ENCODE results near the gene SLC30A3. TPM values are rescaled to one million over a fixed set of nuclear protein-coding genes. Genes with fewer than 3 reads are reported as not detected.
"Not testable (repeated sequence)": the region's sequence is repeated elsewhere in the genome, so short reads cannot be mapped to it uniquely, and the experiment has no call there.

SLC30A3 gene
- total RNA-seq, 4 donors from 2014 or later, result 0.35 TPM; not detected in 3

- H3K27me3 ChIP-seq, result no peaks in the 10 kb centered on the region
- TF ChIP-seq CTCF (IDR thresholded peaks at IDR 0.05) (no peak), POLR2A (IDR thresholded peaks at IDR 0.05) (no peak)
- H3K27ac ChIP-seq, result no peak overlapping the region
- no peaks in the 10 kb centered on the region for H3K9me3 ChIP-seq
- no peaks in the 10 kb centered on the region for H3K36me3 ChIP-seq
- H3K4me1 ChIP-seq, result no peaks in the 10 kb centered on the region
- no peak for DNase-seq
- no peak overlapping the region for H3K4me3 ChIP-seq
Measured at GRCh38 chr2:27278010-27278409, 15.2 kb upstream of the SLC30A3 start.

GRCh38 chr2:27275211-27276150, 12.6 kb upstream of the SLC30A3 start, which contains the start of gene DNAJC5G:
Gene DNAJC5G, plus strand, starts transcription at chr2:27275433. Its CDS starts 1,296 bp downstream, at chr2:27276729.
- no peaks in the 10 kb centered on the region for H3K4me1 ChIP-seq
- DNase-seq, result no peak
- no peaks in the 10 kb centered on the region for H3K27me3 ChIP-seq
- H3K4me3 ChIP-seq, result no peak within 1 kb of the TSS
- no peaks in the 10 kb centered on the region for H3K9me3 ChIP-seq
- TF ChIP-seq CTCF (IDR thresholded peaks at IDR 0.05), result no peak
- TF ChIP-seq POLR2A (IDR thresholded peaks at IDR 0.05), result no peak
- no peak within 1 kb of the TSS for H3K27ac ChIP-seq
- no peaks in the 10 kb centered on the region for H3K36me3 ChIP-seq

GRCh38 chr2:27272537-27273522, 10.0 kb upstream of the SLC30A3 start:
- H3K27me3 ChIP-seq, H3K4me1 ChIP-seq, H3K9me3 ChIP-seq, H3K4me3 ChIP-seq, DNase-seq, H3K36me3 ChIP-seq, H3K27ac ChIP-seq: not testable (repeated sequence)

- Histone ChIP-seq H3K4me3 (no peak overlapping the region), H3K27me3 (no peaks in the 10 kb centered on the region), H3K4me1 (no peaks in the 10 kb centered on the region), H3K9me3 (no peaks in the 10 kb centered on the region), H3K36me3 (no peaks in the 10 kb centered on the region), H3K27ac (no peak overlapping the region)
- DNase-seq, result no peak
- TF ChIP-seq POLR2A (IDR thresholded peaks at IDR 0.05), result no peak
- TF ChIP-seq CTCF (IDR thresholded peaks at IDR 0.05), result no peak
Measured at GRCh38 chr2:27271631-27272340, 8.9 kb upstream of the SLC30A3 start.

- Histone ChIP-seq H3K4me3 (no peak overlapping the region), H3K4me1 (no peaks in the 10 kb centered on the region), H3K9me3 (no peaks in the 10 kb centered on the region), H3K27me3 (no peaks in the 10 kb centered on the region), H3K27ac (no peak overlapping the region), H3K36me3 (no peaks in the 10 kb centered on the region)
- TF ChIP-seq POLR2A (IDR thresholded peaks at IDR 0.05) (no peak), CTCF (IDR thresholded peaks at IDR 0.05) (no peak)
- no peak for DNase-seq
Measured at GRCh38 chr2:27270670-27271069, 7.8 kb upstream of the SLC30A3 start.

Measured in Peyer's patch (tissue), 4 donors.